HG03066 (cell line): Measurements from ENCODE around the gene TRIO.
"Not testable (repeated sequence)": the region's sequence is repeated elsewhere in the genome, so short reads cannot be mapped to it uniquely, and the experiment has no call there.

Source experiments
- ATAC-seq: cut with Tn5 transposase; IDR thresholded peaks from one replicate; pipeline ENCODE4 v1.9.1; 2021; ENCODE audit warnings: low read depth; ENCODE audit not compliant: unreplicated experiment

Gene TRIO

DNA sequence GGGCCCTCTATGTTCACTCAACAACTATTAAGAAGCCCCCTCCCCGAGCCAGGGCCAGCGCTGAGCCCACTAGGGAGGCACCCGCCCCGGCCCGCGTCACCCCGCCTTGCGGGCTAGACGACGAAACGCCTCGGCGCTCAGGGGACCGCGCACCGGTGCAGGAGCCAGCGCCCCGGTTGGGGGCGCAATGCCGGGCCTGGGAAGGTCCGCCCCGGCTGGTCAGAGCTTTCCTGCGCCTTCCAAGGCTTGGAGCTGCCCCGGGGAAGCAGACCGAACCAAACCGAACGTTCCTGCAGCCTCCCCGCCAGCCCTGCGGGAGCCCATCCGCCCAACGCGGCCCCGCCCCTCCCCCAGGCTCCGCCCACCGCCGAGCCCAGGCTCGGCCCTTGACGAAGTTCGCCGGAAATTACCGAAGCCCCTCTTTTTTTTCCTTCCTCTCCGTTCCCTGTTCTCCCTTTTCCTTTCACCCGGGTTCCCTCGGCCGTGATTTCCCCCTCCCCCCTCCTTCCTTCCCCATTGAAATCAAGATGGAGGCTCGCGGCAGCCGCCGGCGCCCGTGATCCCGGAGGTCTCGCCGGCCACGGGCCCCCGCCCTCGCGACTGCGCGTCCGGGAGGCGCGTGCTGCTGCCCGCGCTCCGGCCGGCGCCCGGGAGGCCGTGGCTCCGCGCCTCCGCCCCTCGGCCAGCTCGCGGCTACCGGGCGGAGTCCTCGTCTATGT, at the start of gene TRIO:
TSS of gene TRIO (plus strand) at position 516 of the 719 bp plus-strand sequence. CDS start 384 bp downstream, outside the sequence.
- ATAC-seq, result peak; percentile 39

GRCh38 chr5:14097380-14097779, 45.8 kb upstream of the TRIO start:
- ATAC-seq, result not testable (repeated sequence)

- ATAC-seq, result no peak
Measured at GRCh38 chr5:14097998-14098471, 45.1 kb upstream of the TRIO start.

DNA sequence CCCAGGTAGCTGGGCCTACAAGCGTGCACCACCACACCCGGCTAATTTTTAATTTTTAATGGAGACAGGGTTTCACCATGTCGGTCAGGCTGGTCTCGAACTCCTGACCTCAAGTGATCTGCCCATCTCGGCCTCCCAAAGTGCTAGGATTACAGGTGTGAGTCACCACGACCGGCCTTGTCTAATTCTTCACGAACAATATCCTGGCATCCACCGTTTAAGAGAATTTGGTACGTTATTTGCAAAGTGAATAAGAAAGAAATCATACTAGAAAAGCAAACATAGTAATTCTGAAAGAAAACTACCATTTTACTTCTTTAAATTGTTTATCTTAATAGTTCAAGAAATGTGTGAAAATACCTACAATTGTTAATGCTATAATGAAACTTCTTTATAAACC, 42.9 kb upstream of the TRIO start:
- no peak for ATAC-seq

DNA sequence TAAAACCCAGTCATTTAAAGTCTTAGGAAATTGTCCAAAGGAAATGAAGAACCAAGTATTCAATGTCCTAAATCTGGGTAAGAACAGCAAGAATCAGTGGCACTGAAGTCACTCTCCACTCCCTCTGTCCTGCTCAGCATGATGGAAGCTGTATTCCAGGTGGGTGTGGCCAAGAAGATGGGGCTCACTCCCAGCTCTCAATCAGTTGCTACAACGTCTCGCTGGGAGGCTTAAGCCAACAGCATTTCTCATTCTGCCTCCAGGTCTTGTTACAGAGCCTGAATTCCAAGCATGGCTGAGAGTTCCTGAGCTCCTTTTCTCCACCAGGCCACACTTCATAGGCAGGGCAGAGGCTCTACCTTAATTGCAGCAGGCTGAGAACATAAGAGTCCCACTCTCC, 41.2 kb upstream of the TRIO start:
- no peak for ATAC-seq

GRCh38 chr5:14102666-14103065, 40.5 kb upstream of the TRIO start:
- ATAC-seq, result no peak

DNA sequence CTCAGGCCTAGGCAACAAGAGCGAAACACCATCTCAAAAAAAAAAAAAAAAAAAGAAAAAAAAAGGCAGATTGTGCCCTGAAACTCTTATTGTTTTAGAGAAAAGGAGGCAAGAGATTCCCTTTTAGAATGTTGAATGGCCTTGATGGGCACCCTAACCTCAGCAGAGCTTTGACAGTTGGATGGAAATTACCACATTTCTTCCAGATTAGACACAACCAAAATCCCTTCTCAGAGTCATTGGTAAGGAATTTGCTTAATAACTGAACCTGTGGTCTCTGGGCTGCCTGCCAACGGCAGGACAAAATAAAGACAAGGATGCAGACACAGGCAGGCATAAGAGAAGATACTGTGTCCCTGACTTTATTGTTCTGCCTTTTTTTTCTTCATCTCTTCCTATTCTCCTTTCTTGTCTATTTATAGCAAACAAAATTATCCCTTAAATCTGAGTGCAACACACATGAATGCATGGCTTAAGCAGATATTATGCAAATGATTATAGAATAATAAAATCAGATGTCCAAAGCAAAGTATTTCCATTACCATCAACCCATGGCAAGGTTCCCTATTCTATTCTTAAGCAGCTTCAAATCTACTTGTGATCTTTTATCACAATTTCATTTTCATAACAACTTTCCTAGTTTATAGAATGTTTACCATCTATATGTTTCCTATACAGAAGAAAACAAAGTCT, 37.3 kb upstream of the TRIO start:
- ATAC-seq, result no peak

- ATAC-seq, result no peak
Measured at GRCh38 chr5:14107536-14107935, 35.6 kb upstream of the TRIO start.

DNA sequence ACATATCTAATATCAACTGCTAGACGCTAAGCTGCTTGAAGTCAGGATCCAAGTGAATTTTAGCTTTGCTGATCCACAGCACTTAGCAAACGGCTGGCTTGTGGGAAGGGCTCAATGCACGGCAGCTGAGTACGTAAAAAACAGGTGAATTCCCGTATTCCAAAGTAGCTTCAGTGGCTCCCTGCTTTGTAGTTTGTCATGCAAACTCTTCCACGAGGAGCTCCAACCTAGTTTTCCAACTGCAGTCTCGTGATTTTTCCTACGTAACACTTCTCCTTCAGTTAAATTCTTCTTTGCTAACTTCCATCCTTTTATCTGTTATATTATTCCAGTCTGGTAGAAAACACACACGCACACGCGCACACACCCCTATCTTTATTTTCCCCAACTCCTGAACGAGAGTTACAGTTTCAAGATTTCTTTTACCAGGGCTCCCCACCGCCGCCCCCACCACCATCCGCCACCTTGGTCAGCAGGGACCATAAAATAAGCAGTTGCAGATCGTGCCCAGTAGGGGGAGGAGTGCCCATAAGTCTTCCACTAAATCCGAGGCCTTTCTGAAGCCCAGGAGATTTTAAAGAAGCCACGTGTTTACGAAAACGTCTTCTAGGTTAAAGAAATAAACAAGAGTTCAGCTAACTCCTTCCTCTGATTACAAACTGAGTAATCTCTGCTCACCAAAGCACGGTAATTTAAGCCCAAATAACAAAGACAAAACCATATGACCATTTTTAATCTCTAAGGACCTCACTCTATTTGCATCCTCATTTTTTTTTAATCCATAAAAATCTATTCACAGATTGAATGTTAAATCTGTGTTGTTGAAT, 34.8 kb upstream of the TRIO start:
- peak; percentile 59 for ATAC-seq

- peak; percentile 86 for ATAC-seq
Measured at GRCh38 chr5:14109041-14109747, 33.9 kb upstream of the TRIO start.

DNA sequence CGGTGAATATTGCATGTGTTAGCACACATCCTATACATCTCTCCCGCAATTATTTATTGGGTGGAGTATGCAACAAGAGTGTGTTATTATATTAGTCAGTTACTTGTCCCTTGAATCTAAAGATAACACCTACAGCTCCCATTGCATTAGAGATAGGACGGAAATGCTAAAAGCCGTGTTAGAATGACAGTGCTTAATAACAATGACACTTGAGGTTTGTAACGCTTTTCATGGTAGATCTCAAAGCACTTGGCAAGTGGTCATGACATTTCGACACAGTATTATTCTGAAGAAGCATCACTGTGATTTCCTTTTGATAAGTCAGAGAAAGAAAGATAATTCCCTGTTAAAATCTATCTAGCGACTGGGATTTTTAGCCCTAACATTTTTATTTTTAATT, 33.4 kb upstream of the TRIO start:
- no peak for ATAC-seq

GRCh38 chr5:14110196-14110595, 32.9 kb upstream of the TRIO start:
- ATAC-seq, result no peak

- ATAC-seq, result no peak
Measured at GRCh38 chr5:14110680-14111079, 32.5 kb upstream of the TRIO start.

- no peak for ATAC-seq
Measured at GRCh38 chr5:14112998-14113652, 30.0 kb upstream of the TRIO start.

DNA sequence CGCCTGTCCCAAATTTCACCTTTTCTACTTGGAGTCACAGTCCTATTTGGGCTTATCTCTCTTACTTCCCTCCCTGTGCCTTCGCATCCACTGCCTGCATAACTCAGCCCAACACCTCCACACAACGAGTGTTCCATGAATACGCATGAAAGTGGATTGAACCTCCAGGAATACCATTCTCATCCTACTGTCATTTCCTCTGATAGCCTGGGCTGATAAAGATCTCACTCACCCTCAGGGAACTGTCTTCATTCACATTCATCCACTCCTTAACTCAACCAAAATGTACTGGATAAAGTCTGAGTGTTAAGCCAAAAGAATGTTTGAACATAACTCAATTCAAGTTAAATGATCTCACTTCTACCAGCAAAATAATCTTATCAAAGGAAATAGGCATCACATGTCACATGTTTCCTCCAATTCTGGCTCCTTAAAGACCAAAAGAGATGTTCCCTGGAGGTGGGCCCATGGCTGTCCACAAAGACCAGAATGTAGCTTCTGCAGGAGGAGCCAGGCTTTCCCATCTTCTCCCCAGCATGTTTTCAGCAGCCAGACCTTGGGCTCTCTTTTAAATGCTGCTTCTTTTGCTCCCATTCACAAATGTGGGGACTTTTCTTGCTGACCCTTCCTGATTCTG, 28.4 kb upstream of the TRIO start:
- no peak for ATAC-seq

GRCh38 chr5:14115323-14115895, 27.7 kb upstream of the TRIO start:
- ATAC-seq, result no peak

- ATAC-seq, result no peak
Measured at GRCh38 chr5:14118551-14119320, 24.4 kb upstream of the TRIO start.

- no peak for ATAC-seq
Measured at GRCh38 chr5:14120176-14120575, 23.0 kb upstream of the TRIO start.

DNA sequence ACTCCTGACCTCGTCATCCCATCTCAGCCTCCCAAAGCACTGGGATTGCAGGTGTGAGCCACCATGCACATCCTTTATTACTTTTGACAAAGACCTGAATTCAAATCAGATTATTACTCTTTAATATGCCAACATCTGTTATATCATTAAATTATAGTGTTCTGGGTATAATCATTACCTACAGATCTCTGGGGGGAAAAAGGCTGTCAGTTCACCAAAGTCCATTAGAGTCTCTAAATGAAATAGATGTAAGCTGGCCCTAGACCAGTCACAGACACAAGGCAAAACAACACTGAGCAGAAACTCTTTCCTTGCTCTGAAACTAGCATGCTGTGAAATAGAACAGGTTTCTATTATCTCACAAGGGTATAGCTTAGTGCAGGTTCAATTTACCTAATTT, 21.6 kb upstream of the TRIO start:
- ATAC-seq, result no peak
